HEK293 (cell line): ENCODE results near the gene LYVE1.

Source experiments
- CTCF ChIA-PET: fragments of 350-600 bp; formaldehyde crosslinking; extraction: SDS; loops from one replicate; lab custom pipeline; 2021; ENCODE audit warnings: antibody characterized with exemption; lab: Yijun Ruan, JAX
- POLR2A ChIA-PET: fragments of 300-600 bp; formaldehyde crosslinking; extraction: SDS; loops from one replicate; lab custom pipeline; 2020; ENCODE audit warnings: antibody characterized with exemption, inconsistent platforms; lab: Yijun Ruan, JAX
- H3K27ac ChIP-seq: fragments of 200-500 bp; sonication (Bioruptor generic); 2 replicates; pipeline ENCODE4 v1.5.1; 2014; ENCODE audit warnings: low read depth, low read length, control low read depth, inconsistent platforms; ENCODE audit errors: extremely low read depth
- H3K36me3 ChIP-seq, 2 experiments: fragments of 200-500 bp in 1 of 2; sonication (Bioruptor generic) in 1 of 2; 1 replicate in 1 of 2; 2 replicates in 1 of 2; pipeline ENCODE4 v1.5.1; 2014 to 2017; ENCODE audit warnings: inconsistent platforms in 2 of 2, low read length in 2 of 2; ENCODE audit not compliant: control insufficient read depth in 2 of 2, insufficient read depth in 1 of 2
- H3K4me1 ChIP-seq: fragments of 200-500 bp; sonication (Bioruptor generic); 2 replicates; pipeline ENCODE4 v1.5.1; 2014; ENCODE audit warnings: mild to moderate bottlenecking, low read length, inconsistent platforms; ENCODE audit not compliant: control insufficient read depth, insufficient read depth
- H3K4me3 ChIP-seq: 2 replicates; pipeline ENCODE4 v1.5.1; 2011; ENCODE audit warnings: low read depth, mild to moderate bottlenecking, control low read depth, low read length, moderate library complexity
- H3K9me3 ChIP-seq: fragments of 200-500 bp; sonication (Bioruptor generic); 2 replicates; pipeline ENCODE4 v1.5.1; 2014; ENCODE audit warnings: low read depth, low read length, inconsistent platforms; ENCODE audit not compliant: control insufficient read depth, insufficient read depth
- EGR2 ChIP-seq: fragments of 450-650 bp; formaldehyde crosslinking; IDR thresholded peaks from 2 replicates; pipeline ENCODE4 v1.5.1; 2016; ENCODE audit warnings: low read depth, missing biosample characterization, missing genetic modification characterization
- HOXD13 ChIP-seq: sonication (generic); formaldehyde crosslinking; IDR thresholded peaks from 2 replicates; pipeline ENCODE4 v1.8.0; 2022; ENCODE audit warnings: missing genetic modification reagents, borderline replicate concordance
- KLF1 ChIP-seq: fragments of 450-650 bp; formaldehyde crosslinking; IDR thresholded peaks from 2 replicates; pipeline ENCODE4 v1.5.1; 2016; ENCODE audit warnings: missing biosample characterization, missing genetic modification characterization
- MYNN ChIP-seq: fragments of 450-650 bp; formaldehyde crosslinking; IDR thresholded peaks from 2 replicates; pipeline ENCODE4 v1.5.1; 2016; ENCODE audit warnings: missing biosample characterization, missing genetic modification characterization, borderline replicate concordance
- PRDM10 ChIP-seq: fragments of 450-650 bp; formaldehyde crosslinking; IDR thresholded peaks from 2 replicates; pipeline ENCODE4 v1.5.1; 2016; ENCODE audit warnings: missing biosample characterization, missing genetic modification characterization
- ZBTB20 ChIP-seq: fragments of 450-650 bp; formaldehyde crosslinking; IDR thresholded peaks from 2 replicates; pipeline ENCODE4 v1.5.1; 2016; ENCODE audit warnings: missing biosample characterization, missing genetic modification characterization
- ZFHX2 ChIP-seq: fragments of 450-650 bp; formaldehyde crosslinking; conservative IDR thresholded peaks from 2 replicates; pipeline ENCODE4 v1.5.1; 2016; ENCODE audit warnings: missing biosample characterization, missing genetic modification characterization
- ZFP3 ChIP-seq: fragments of 450-650 bp; formaldehyde crosslinking; IDR thresholded peaks from 2 replicates; pipeline ENCODE4 v1.5.1; 2016; ENCODE audit warnings: low read depth, missing biosample characterization, missing genetic modification characterization
- ZNF132 ChIP-seq: fragments of 450-650 bp; formaldehyde crosslinking; IDR thresholded peaks from 2 replicates; pipeline ENCODE4 v1.5.1; 2017; ENCODE audit warnings: missing biosample characterization, missing genetic modification characterization, borderline replicate concordance
- ZNF148 ChIP-seq: fragments of 450-650 bp; formaldehyde crosslinking; IDR thresholded peaks from 2 replicates; pipeline ENCODE4 v1.5.0; 2017; ENCODE audit warnings: missing biosample characterization, missing genetic modification characterization, borderline replicate concordance
- ZNF26 ChIP-seq: fragments of 450-650 bp; formaldehyde crosslinking; IDR thresholded peaks from 2 replicates; pipeline ENCODE4 v1.5.1; 2016; ENCODE audit warnings: missing biosample characterization, missing genetic modification characterization
- ZNF292 ChIP-seq: fragments of 450-650 bp; formaldehyde crosslinking; IDR thresholded peaks from 2 replicates; pipeline ENCODE4 v1.5.1; 2016; ENCODE audit warnings: low read depth, missing biosample characterization, missing genetic modification characterization, borderline replicate concordance
- ZNF664 ChIP-seq: fragments of 450-650 bp; formaldehyde crosslinking; IDR thresholded peaks from 2 replicates; pipeline ENCODE4 v1.5.1; 2016; ENCODE audit warnings: missing biosample characterization, missing genetic modification characterization
- ZNF677 ChIP-seq: fragments of 450-650 bp; IDR thresholded peaks from 2 replicates; pipeline ENCODE4 v1.5.0; 2018; ENCODE audit warnings: missing biosample characterization, mild to moderate bottlenecking, missing genetic modification characterization, moderate library complexity
- TF ChIP-seq, protein P1 (sequence below): fragments of 450-650 bp; formaldehyde crosslinking; IDR thresholded peaks from 2 replicates; pipeline ENCODE4 v1.5.1; 2016; ENCODE audit warnings: missing biosample characterization, missing genetic modification characterization

The LYVE1 gene

GRCh38 chr11:10575346-10576034 is 7.0 kb upstream of the LYVE1 start (continued):
- TF ChIP-seq ZNF26 (tag by site-specific recombination) (no peak), ZNF677 (tag by site-specific recombination) (no peak), PRDM10 (tag by site-specific recombination) (no peak), ZBTB20 (tag by site-specific recombination) (no peak), HOXD13 (CRISPR knock-in tag) (no peak)

DNA sequence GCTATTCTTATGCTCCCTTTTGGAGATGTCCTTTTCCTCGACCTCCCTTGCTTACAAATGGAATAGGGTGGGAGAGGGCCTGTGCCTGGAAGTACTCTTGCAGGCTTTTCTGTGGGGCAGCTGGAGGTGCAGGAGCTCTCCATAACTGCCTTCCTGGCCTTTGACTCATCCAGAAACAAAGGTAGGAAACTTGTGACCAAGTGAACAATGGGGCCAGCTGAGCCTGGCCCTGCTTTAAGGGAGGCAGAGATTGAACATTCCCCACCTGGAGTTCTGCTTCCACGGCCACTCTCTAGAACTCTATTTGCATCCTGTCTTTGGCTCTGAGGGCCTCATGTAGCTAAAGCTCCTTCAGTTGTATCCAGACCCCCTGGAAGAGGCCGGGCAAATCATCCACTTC is 5.1 kb upstream of the LYVE1 start:
- POLR2A ChIA-PET: no interaction called here
- TF ChIP-seq EGR2 (tag by site-specific recombination) (no peak), ZNF132 (tag by site-specific recombination) (no peak), ZFP3 (tag by site-specific recombination) (no peak)

DNA sequence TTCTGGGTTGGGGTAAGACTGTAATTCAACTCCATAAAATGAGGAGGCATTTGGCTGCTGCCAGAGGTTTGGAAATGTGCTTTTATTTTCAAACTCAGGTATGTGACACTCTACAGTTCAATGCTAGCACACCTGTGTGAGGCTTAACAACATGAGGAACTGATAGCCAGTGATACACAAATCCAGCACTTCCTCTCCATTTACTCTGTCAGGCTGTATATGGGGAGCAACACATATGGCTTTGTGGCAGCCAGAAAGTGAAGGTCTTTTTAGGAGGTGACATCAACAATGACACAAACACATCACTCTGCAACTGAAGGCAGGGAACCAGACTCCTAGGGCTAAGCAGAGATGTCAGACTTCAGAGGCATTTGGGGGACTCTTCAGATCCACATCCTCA is 4.6 kb upstream of the LYVE1 start:
- ChIA-PET POLR2A (no interaction called here), CTCF (no interaction called here)
- Histone ChIP-seq H3K4me1 (no peaks in the 10 kb centered on the region), H3K9me3 (no peaks in the 10 kb centered on the region), H3K4me3 (no peak overlapping the region), H3K36me3 (no peaks in the 10 kb centered on the region), H3K27ac (no peak overlapping the region)
- TF ChIP-seq ZNF148 (tag by site-specific recombination) (no peak), MYNN (tag by site-specific recombination) (no peak), KLF1 (tag by site-specific recombination) (no peak), ZNF664 (tag by site-specific recombination) (no peak), ZNF292 (tag by site-specific recombination) (no peak), ZNF132 (tag by site-specific recombination) (no peak), ZFHX2 (tag by site-specific recombination) (no peak)
- TF ChIP-seq, protein P1, sequence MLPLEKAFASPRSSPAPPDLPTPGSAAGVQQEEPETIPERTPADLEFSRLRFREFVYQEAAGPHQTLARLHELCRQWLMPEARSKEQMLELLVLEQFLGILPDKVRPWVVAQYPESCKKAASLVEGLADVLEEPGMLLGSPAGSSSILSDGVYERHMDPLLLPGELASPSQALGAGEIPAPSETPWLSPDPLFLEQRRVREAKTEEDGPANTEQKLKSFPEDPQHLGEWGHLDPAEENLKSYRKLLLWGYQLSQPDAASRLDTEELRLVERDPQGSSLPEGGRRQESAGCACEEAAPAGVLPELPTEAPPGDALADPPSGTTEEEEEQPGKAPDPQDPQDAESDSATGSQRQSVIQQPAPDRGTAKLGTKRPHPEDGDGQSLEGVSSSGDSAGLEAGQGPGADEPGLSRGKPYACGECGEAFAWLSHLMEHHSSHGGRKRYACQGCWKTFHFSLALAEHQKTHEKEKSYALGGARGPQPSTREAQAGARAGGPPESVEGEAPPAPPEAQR (tag by site-specific recombination): no peak

More for the DNA sequence above, 5.1 kb upstream of the LYVE1 start:
- Histone ChIP-seq H3K4me3 (no peak overlapping the region), H3K36me3 (no peaks in the 10 kb centered on the region), H3K27ac (no peak overlapping the region), H3K9me3 (no peaks in the 10 kb centered on the region), H3K4me1 (no peaks in the 10 kb centered on the region)
- CTCF ChIA-PET: no interaction called here
